CMK (cell line): ENCODE results near the gene PTRH1.

Experiments used
- DNase-seq: peaks from one replicate; pipeline ENCODE4 v3.0.0-alpha.2; 2010; ENCODE audit warnings: low read depth

The PTRH1 gene

GRCh38 chr9:127720031-127720864 lies 4.8 kb upstream of the PTRH1 start:
- DNase-seq, result no peak

- no peak for DNase-seq
These were observed 2.3 kb upstream of the PTRH1 start for GRCh38 chr9:127717766-127718165.

GRCh38 chr9:127716412-127716811 lies 949 bp upstream of the PTRH1 start:
- DNase-seq, result no peak

- DNase-seq, result no peak
These were observed 453 bp downstream of the PTRH1 start for GRCh38 chr9:127714951-127715469.

GRCh38 chr9:127714020-127714750 lies 1.3 kb downstream of the PTRH1 start:
- no peak for DNase-seq

GRCh38 chr9:127712867-127713266 lies 2.6 kb downstream of the PTRH1 start:
- DNase-seq, result no peak

- DNase-seq, result no peak
These were observed 3.1 kb downstream of the PTRH1 start for GRCh38 chr9:127712371-127712770.

GRCh38 chr9:127711831-127712274 lies 3.6 kb downstream of the PTRH1 start:
- DNase-seq, result no peak

- DNase-seq, result peak; percentile 90
These were observed 4.2 kb downstream of the PTRH1 start for GRCh38 chr9:127711226-127711701.

- DNase-seq, result no peak
These were observed 5.2 kb downstream of the PTRH1 start for GRCh38 chr9:127710204-127710783.

- DNase-seq, result no peak
These were observed 6.4 kb downstream of the PTRH1 start for GRCh38 chr9:127708952-127709587.

- no peak for DNase-seq
These were observed 7.7 kb downstream of the PTRH1 start for GRCh38 chr9:127707766-127708165.

GRCh38 chr9:127706836-127707241 lies 8.6 kb downstream of the PTRH1 start, which contains the start of gene CFAP157:
CFAP157 (plus strand) TSS chr9:127706988; CDS start chr9:127707032, 44 bp downstream.
- DNase-seq, result no peak

GRCh38 chr9:127705577-127706379 lies 9.7 kb downstream of the PTRH1 start:
- no peak for DNase-seq

- no peak for DNase-seq
These were observed 12.0 kb downstream of the PTRH1 start for GRCh38 chr9:127703289-127703946.

GRCh38 chr9:127700594-127701255 lies 14.7 kb downstream of the PTRH1 start:
- no peak for DNase-seq

GRCh38 chr9:127700140-127700539 lies 15.3 kb downstream of the PTRH1 start:
- no peak for DNase-seq

- DNase-seq, result no peak
These were observed 16.3 kb downstream of the PTRH1 start for GRCh38 chr9:127698985-127699670.

GRCh38 chr9:127698386-127698785 lies 17.1 kb downstream of the PTRH1 start:
- no peak for DNase-seq
